Ascending aorta (tissue), 2 donors: ENCODE results near the gene RASA1. TPM values are rescaled to one million over a fixed set of nuclear protein-coding genes. Genes with fewer than 3 reads are reported as not detected.
"Not testable (repeated sequence)": the region's sequence is repeated elsewhere in the genome, so short reads cannot be mapped to it uniquely, and the experiment has no call there.

ENCODE experiments used
- DNase-seq, 2 donors: peaks; one replicate each; pipeline ENCODE4 v3.0.0-alpha.2; 2019; ENCODE audit warnings: low spot score in 2 of 2
- H3K27ac ChIP-seq, 2 donors: fragments of 200-600 bp; sonication (generic); one replicate each; pipeline ENCODE4 v1.5.1; 2016 to 2017; ENCODE audit warnings: mild to moderate bottlenecking in 1 of 2
- H3K27me3 ChIP-seq: fragments of 200-600 bp; sonication (generic); one replicate; pipeline ENCODE4 v1.5.1; 2017
- H3K36me3 ChIP-seq, 2 donors: fragments of 200-600 bp; sonication (generic); one replicate each; pipeline ENCODE4 v1.5.1; 2016
- H3K4me1 ChIP-seq, 2 donors: fragments of 200-600 bp; sonication (generic); one replicate each; pipeline ENCODE4 v1.5.1; 2016 to 2017; ENCODE audit warnings: mild to moderate bottlenecking in 1 of 2
- H3K4me3 ChIP-seq, 2 donors: fragments of 200-600 bp; sonication (generic); one replicate each; pipeline ENCODE4 v1.5.1; 2016 to 2017; ENCODE audit warnings: mild to moderate bottlenecking in 1 of 2
- H3K9me3 ChIP-seq, 2 donors: fragments of 200-600 bp; sonication (generic); one replicate each; pipeline ENCODE4 v1.5.1; 2016
- intact Hi-C: fragments of 100-400 bp; cut with DNase I; formaldehyde crosslinking; loops from one replicate; pipeline ENCODE4 v1.15.1; 2023
- total RNA-seq: library from RNA; depleted of rRNA; stranded (reverse); fragments of >200 nt; gene quantifications from one replicate; pipeline ENCODE4 v1.1.0, GENCODE V29; 2016
- TF ChIP-seq, protein P1 (sequence below), 3 experiments: fragments of 200-600 bp in 2 of 3; fragments of 450-650 bp in 1 of 3; sonication (generic) in 2 of 3; IDR thresholded peaks; one replicate each; pipeline ENCODE4 v1.5.1; 2016 to 2019; ENCODE audit warnings: antibody characterized with exemption in 3 of 3, mild to moderate bottlenecking in 1 of 3, moderate library complexity in 1 of 3

The RASA1 gene
- total RNA-seq, 1 donor from 2014 or later = 30.5 TPM

DNA sequence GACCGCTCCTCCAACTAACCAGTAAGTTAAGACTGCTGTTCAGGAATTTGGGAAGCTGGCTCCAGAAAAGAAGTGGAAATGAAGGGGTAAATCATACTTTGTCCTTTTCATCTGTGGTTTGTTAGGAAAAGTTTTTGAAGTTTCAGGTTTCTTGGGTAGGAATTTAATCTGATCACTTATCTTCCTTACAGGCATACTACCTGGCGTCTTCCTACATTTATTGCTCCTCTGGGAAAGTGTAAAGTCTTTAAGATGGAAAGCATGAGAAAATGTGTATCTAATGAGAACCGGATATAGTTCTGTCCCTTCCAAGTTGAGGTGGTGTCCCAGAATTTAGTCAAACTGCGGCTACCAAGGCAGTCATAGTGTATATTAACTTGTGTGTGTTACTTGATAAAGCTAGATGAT, 1.3 kb downstream of the RASA1 start:
- intact Hi-C loops = loop anchor here (2.0 to 10.0 kb wide), 4 partner anchors 132 to 194 kb away; partner anchors contain the start of gene CCNH
- Histone ChIP-seq H3K27ac (peak overlapping the region; percentile 84 to 89), H3K36me3 (no peaks in the 10 kb centered on the region), H3K27me3 (no peaks in the 10 kb centered on the region), H3K9me3 (no peaks in the 10 kb centered on the region), H3K4me1 (peaks cover 0 to 7% of the 10 kb centered on the region in 2 donors), H3K4me3 (peak overlapping the region; percentile 70 to 84)
- TF ChIP-seq, protein P1, sequence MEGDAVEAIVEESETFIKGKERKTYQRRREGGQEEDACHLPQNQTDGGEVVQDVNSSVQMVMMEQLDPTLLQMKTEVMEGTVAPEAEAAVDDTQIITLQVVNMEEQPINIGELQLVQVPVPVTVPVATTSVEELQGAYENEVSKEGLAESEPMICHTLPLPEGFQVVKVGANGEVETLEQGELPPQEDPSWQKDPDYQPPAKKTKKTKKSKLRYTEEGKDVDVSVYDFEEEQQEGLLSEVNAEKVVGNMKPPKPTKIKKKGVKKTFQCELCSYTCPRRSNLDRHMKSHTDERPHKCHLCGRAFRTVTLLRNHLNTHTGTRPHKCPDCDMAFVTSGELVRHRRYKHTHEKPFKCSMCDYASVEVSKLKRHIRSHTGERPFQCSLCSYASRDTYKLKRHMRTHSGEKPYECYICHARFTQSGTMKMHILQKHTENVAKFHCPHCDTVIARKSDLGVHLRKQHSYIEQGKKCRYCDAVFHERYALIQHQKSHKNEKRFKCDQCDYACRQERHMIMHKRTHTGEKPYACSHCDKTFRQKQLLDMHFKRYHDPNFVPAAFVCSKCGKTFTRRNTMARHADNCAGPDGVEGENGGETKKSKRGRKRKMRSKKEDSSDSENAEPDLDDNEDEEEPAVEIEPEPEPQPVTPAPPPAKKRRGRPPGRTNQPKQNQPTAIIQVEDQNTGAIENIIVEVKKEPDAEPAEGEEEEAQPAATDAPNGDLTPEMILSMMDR (IDR thresholded peaks at IDR 0.05) = no peak
- DNase-seq = no peak

DNA sequence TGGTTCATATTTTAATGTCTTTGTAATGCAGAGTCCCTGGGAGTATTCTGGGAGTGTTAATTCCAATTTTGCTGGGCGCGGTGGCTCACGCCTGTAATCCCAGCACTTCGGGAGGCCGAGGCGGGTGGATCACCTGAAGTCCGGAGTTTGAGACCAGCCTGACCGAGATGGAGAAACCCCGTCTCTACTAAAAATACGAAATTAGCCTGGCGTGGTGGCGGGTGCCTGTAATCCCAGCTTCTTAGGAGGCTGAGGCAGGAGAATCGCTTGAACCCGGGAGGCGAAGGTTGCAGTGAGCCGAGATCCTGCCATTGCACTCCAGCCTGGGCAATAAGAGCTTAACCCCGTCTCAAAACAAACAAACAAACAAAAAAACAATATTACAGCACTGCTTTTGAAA, 3.2 kb downstream of the RASA1 start:
- peaks cover 0 to 11% of the 10 kb centered on the region in 2 donors for H3K4me1 ChIP-seq
- H3K4me3 ChIP-seq, DNase-seq, H3K27ac ChIP-seq, intact Hi-C loops, H3K27me3 ChIP-seq, H3K9me3 ChIP-seq, H3K36me3 ChIP-seq: not testable (repeated sequence)

DNA sequence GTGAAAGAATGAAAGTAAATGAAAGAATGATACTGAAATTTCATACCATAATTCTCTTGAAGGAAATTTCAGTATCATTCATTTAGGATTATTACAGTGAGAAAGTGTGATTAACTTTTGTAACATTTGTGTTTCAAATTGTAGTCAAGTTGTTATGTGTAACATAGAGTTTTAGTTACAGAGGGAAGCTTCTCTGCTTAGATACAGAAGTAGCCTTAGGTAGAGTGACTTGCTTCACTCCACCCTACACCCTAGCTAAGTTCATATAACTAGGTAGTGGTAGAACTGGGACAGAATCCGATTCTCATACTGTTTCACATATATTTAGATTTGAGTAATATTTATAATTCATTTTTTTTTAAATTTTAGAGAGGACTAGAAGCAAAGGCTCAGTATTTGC, 9.0 kb downstream of the RASA1 start:
- TF ChIP-seq, protein P1 (IDR thresholded peaks at IDR 0.05) = no peak
- Histone ChIP-seq H3K36me3 (peaks cover 0 to 8% of the 10 kb centered on the region in 2 donors), H3K4me1 (peaks cover 0 to 3% of the 10 kb centered on the region in 2 donors), H3K27me3 (no peaks in the 10 kb centered on the region), H3K4me3 (no peak overlapping the region), H3K27ac (no peak overlapping the region), H3K9me3 (no peaks in the 10 kb centered on the region)
- no peak for DNase-seq
- intact Hi-C loops = no loop called here

DNA sequence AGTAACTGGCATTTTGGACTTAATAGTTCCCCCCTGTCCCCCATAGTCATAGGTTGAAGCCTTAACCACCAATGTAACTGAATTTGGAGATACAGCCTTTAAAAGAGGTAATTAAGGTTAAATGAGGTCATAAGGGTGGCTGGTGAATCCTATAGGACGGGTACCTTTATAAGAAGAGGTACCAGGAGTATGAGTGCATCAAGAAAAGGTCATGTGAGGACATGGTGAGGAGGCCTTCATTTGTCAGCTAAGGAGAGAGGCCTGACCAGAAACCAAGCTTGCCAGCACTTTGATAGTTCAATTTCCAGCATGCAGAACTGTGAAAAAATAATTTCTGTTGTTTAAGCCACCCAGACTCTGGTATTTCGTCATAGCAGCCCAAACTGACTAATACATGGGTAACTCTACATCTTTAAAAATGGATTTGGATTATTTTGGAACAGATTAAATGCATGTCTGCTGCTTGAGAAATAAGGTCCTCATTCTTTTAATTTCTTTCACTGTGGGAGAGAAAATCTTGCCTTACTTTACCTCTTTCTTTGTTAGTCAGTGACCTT, 9.7 kb downstream of the RASA1 start:
- H3K27ac ChIP-seq = no peak overlapping the region
- TF ChIP-seq, protein P1 (IDR thresholded peaks at IDR 0.05) = no peak
- intact Hi-C loops = no loop called here
- peaks cover 0 to 8% of the 10 kb centered on the region in 2 donors for H3K36me3 ChIP-seq
- H3K27me3 ChIP-seq = no peaks in the 10 kb centered on the region
- peaks cover 0 to 3% of the 10 kb centered on the region in 2 donors for H3K4me1 ChIP-seq
- H3K4me3 ChIP-seq = no peak overlapping the region
- H3K9me3 ChIP-seq = no peaks in the 10 kb centered on the region
- DNase-seq = no peak

DNA sequence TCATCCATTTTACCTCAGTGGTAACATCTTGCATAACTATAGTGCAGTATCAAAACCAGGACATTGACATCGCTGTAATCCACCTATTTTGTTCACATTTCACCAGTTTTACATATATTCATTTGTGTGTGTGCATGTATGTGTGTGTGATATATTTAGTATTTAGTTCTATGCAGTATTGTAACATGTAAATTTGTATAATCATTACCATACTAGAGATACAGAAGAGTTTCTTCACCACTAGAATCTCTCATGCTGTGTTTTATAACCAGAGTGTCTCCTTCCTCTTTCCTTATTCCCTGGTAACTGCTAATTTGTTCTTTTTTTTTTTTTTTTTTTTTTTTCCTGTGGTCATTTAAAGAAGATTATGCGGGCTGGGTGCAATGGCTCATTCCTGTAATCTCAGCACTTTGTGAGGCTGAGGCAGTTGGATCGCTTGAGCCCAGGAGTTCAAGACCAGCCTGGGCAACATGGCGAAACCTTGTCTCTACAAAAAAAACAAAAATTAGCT, 11.0 kb downstream of the RASA1 start:
- no peak for DNase-seq
- TF ChIP-seq, protein P1 (IDR thresholded peaks at IDR 0.05) = no peak
- Histone ChIP-seq H3K4me1 (peaks cover 0 to 3% of the 10 kb centered on the region in 2 donors), H3K36me3 (peaks cover 0 to 8% of the 10 kb centered on the region in 2 donors), H3K27ac (no peak overlapping the region), H3K4me3 (no peak overlapping the region), H3K27me3 (no peaks in the 10 kb centered on the region), H3K9me3 (no peaks in the 10 kb centered on the region)
- intact Hi-C loops = loop anchor here (1.0 kb wide), 1 partner anchor 25 kb away; no protein-coding TSS in a partner anchor

DNA sequence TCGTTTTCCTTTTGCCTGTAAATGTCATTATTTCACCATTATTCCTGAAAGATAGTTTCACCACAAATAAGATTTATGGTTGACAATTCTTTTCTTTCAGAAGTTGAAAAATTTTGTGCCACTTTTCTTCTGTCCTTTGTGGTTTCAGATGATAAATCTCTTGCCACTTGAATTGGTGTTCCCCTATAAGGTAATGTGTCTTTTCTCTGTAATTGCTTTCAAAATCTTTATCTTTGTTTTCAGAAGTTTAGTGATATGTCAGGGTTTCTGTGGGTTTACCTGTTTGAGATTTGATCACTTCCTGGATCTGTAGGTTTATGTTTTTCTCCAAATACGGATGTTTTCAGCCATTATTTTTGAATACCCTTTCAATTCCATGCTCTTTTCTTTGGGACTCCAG, 14.6 kb downstream of the RASA1 start:
- TF ChIP-seq, protein P1 (IDR thresholded peaks at IDR 0.05) = no peak
- Histone ChIP-seq H3K27ac (no peak overlapping the region), H3K27me3 (no peaks in the 10 kb centered on the region), H3K36me3 (peaks cover 0 to 8% of the 10 kb centered on the region in 2 donors), H3K4me3 (no peak overlapping the region), H3K4me1 (peaks cover 0 to 3% of the 10 kb centered on the region in 2 donors), H3K9me3 (no peaks in the 10 kb centered on the region)
- intact Hi-C loops = no loop called here
- no peak for DNase-seq

DNA sequence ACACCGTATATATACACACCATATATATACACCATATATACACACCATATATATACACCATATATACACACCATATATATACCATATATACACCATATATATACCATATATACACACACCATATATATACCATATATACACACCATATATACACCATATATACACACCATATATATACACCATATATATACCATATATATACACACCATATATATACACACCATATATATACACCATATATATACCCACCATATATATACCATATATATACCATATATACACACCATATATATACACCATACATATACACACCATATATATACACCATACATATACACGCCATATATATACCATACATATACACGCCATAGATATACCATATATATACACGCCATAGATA, 19.6 kb downstream of the RASA1 start:
- peaks cover 0 to 12% of the 10 kb centered on the region in 2 donors for H3K4me1 ChIP-seq
- H3K4me3 ChIP-seq, H3K27me3 ChIP-seq, H3K27ac ChIP-seq, H3K9me3 ChIP-seq, H3K36me3 ChIP-seq, intact Hi-C loops, DNase-seq: not testable (repeated sequence)
